Spleen (tissue), 7 donors: ENCODE measurements around the gene AKAP6.

Experiments
- CTCF ChIP-seq, 11 experiments: fragments of 200-600 bp in 7 of 11; fragments of 450-650 bp in 4 of 11; sonication (generic) in 4 of 11; IDR thresholded peaks in 8 of 11; conservative IDR thresholded peaks in 3 of 11; 1 replicate in 7 of 11; 2 replicates in 4 of 11; pipeline versions ENCODE4 v1.4.0 to v1.8.0; 2016 to 2021; ENCODE audit warnings: antibody characterized with exemption in 11 of 11, inconsistent platforms in 4 of 11, mild to moderate bottlenecking in 1 of 11
- POLR2A ChIP-seq, 3 donors: fragments of 450-650 bp; IDR thresholded peaks; one replicate each; pipeline ENCODE4 v1.5.1; 2017; ENCODE audit warnings: antibody characterized with exemption in 3 of 3, mild to moderate bottlenecking in 1 of 3
- POLR2AphosphoS5 ChIP-seq, 3 donors: sonication (generic); formaldehyde crosslinking; IDR thresholded peaks; one replicate each; pipeline ENCODE4 v1.5.1; 2017; ENCODE audit warnings: antibody characterized with exemption in 3 of 3
- donor health status: DM: no; HTN: no; CAD: no; lungs with moderate emphysema.
- donor health status: DM: no; HTN: no; CAD: no.
- donor health status: DM: no; HTN: no; CAD: no.

DNA sequence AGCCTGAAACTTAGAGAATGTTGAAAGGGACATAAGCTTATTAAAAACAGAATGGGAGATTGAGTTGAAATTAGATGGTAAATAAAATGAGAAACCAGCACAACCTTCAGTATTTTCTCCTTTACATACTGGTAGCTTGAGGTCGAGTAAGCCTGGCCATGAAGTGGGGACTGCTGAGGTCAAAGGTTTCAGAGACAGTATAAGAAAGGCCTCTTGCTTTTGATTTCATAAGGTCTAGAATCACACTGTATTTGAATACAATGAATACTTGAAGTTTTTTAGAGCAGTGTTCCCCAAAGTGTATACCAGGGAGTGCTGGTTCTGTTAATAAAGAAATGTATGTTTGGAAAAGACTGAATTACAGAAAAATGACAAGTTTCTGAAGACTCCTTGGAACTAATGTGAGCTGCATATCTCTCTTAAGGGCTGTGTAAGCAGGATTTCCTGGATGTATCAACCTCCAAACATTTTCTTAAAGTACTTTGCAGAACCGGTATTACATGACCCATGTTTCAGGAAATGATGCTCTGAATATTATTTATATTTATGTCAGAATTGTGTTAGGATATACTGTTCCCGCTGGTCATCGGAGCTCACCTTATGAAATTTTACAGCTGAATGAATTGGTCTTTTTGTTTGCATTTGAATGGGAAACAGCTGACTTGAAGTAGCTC is 85.0 kb downstream of the AKAP6 start:
- TF ChIP-seq CTCF (IDR thresholded peaks at IDR 0.05 in 8 of 11, conservative IDR thresholded peaks at IDR 0.05 in 3 of 11) (no peak), POLR2A (IDR thresholded peaks at IDR 0.05) (no peak), POLR2AphosphoS5 (IDR thresholded peaks at IDR 0.05) (no peak)
